ENCODE data around the gene NDUFAF7.
"Not testable (repeated sequence)": the region's sequence is repeated elsewhere in the genome, so short reads cannot be mapped to it uniquely, and the experiment has no call there.

Gene NDUFAF7

GRCh38 chr2:37231241-37232130 is at the start of gene NDUFAF7, which contains the start of gene CEBPZ:
Gene NDUFAF7 (plus strand): TSS chr2:37231658. CDS start chr2:37231706, 48 bp downstream.
Gene CEBPZ (minus strand): TSS chr2:37231596. CDS start chr2:37231567, 29 bp downstream.
- DNase-seq, result peak; percentile 88

GRCh38 chr2:37181726-37182684 is 49.5 kb upstream of the NDUFAF7 start:
- DNase-seq, result no peak

GRCh38 chr2:37188570-37188969 is 42.9 kb upstream of the NDUFAF7 start, which contains the start of gene SULT6B1:
Gene SULT6B1 (minus strand): TSS chr2:37188670. CDS start chr2:37188640, 30 bp downstream.
- DNase-seq, result no peak

- peak; percentile 40 for DNase-seq
Measured at GRCh38 chr2:37189452-37190153, 41.9 kb upstream of the NDUFAF7 start.

- DNase-seq, result no peak
Measured at GRCh38 chr2:37190290-37190689, 41.2 kb upstream of the NDUFAF7 start.

DNA sequence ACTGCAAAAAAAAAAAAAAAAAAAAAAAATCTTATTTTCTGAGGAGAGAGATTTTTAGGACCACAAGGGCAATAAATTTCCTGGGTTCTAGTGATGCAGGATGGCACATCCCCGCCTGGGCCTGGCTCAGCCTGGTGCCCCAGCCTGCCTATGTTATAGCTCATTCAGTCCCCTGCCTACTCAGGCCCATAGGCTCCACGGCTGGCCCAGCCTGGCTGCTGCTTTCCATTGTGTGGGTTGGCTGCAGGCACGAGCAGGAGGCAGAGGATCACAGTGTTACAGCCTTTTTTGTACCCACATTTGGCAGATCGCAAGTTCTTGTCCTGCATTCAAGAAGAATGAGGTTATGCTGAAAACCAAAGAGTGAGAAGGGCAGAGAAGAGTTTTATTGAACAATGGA is 40.2 kb upstream of the NDUFAF7 start:
- no peak for DNase-seq

GRCh38 chr2:37191747-37192146 is 39.7 kb upstream of the NDUFAF7 start:
- DNase-seq, result no peak

- no peak for DNase-seq
Measured at GRCh38 chr2:37192551-37192950, 38.9 kb upstream of the NDUFAF7 start.

DNA sequence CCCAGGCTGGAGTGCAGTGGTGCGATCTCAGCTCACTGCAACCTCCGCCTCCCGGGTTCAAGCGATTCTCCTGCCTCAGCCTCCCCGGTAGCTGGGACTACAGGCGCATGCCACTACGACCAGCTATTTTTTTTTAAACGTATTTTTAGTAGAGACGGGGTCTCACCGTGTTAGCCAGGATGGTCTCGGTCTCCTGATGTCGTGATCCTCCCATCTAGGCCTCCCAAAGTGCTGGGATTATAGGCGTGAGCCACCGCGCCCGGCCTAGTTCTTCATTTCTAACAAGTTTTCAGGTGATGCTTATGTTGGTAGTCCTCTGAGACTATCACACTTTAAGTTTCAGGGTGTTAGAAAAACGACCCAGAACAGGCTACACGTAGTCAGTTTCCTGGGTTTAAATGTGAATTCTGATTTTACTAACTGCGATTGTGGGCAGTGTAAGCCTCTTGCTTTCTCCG is 35.6 kb upstream of the NDUFAF7 start:
- not testable (repeated sequence) for DNase-seq

GRCh38 chr2:37196320-37197195 is 34.9 kb upstream of the NDUFAF7 start, which contains the start of gene CEBPZOS:
Gene CEBPZOS (plus strand): TSS chr2:37196496. CDS start chr2:37199705, 3,209 bp downstream.
- peak; percentile 89 for DNase-seq

DNA sequence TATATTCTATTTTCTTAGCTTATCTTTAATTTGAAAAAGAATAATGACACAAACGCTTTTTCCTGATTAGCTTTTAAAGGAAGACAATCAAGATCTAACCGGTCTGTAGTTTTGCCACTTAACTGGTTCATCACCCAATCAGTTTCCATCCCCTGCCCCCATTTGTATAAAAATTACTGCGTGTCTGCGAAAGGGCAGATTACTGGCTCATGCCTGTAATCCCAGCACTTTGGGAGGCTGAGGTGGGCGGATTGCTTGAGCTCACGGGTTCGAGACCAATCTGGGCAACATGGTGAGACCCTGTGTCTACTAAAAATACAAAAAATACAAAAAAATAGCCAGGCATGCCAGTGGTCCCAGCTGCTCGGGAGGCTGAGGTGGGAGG is 32.8 kb upstream of the NDUFAF7 start:
- no peak for DNase-seq

- DNase-seq, result no peak
Measured at GRCh38 chr2:37201208-37201607, 30.2 kb upstream of the NDUFAF7 start.

GRCh38 chr2:37201766-37202165 is 29.7 kb upstream of the NDUFAF7 start:
- no peak for DNase-seq

DNA sequence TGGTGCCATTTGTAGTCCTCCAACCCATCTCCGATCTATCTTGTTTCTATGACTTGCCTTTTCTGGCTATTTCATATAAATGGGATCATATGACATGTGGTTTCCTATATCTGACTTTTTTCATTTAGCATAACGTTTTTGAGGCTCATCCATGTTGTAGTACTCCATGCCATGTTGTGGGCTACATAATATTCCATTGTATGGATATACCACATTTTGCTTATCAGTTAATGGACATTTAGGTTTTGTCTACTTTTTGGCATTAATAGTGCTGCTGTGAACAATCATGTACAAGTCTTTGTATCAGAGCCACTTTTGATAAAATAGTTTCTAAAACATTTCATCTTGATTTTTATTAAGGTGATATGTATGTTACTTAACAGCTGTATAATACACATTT is 27.8 kb upstream of the NDUFAF7 start:
- no peak for DNase-seq

DNA sequence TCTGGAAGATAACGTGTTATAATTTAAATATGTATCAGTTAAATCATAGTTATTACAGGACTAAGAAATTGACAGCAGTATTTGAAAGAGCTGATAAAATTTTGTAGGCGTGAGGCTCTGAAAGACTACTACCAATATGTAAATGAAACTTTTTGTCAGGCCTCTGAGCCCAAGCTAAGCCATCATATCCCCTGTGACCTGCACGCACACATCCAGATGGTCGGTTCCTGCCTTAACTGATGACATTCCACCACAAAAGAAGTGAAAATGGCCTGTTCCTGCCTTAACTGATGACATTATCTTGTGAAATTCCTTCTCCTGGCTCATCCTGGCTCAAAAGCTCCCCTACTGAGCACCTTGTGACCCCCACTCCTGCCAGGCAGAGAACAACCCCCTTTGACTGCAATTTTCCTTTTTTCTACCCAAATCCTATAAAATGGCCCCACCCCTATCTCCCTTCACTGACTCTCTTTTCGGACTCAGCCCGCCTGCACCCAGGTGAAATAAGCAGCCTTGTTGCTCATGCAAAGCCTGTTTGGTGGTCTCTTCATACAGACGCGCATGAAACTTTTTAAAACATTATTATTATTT is 26.3 kb upstream of the NDUFAF7 start:
- DNase-seq, result not testable (repeated sequence)

GRCh38 chr2:37205689-37206341 is 25.6 kb upstream of the NDUFAF7 start:
- no peak for DNase-seq

- not testable (repeated sequence) for DNase-seq
Measured at GRCh38 chr2:37206760-37207159, 24.7 kb upstream of the NDUFAF7 start.

DNA sequence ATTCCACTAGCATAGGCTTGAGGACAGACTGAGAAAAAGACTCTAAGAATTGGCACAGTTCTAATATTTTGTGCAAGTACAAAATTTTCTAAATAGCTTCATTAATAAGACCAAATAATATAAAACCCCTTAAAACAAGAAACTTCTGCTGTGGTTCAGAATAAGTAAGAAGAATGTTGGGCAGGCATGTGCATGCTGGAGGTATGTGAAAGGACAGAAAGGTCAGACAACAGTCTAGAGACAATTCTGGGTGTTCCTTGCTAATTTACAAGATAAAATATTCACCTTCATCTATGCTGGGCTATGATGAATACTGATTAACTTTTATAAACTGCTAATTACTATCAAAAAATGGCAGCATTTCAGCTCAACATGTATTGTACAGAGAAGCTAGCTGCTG is 20.2 kb upstream of the NDUFAF7 start:
- no peak for DNase-seq

DNA sequence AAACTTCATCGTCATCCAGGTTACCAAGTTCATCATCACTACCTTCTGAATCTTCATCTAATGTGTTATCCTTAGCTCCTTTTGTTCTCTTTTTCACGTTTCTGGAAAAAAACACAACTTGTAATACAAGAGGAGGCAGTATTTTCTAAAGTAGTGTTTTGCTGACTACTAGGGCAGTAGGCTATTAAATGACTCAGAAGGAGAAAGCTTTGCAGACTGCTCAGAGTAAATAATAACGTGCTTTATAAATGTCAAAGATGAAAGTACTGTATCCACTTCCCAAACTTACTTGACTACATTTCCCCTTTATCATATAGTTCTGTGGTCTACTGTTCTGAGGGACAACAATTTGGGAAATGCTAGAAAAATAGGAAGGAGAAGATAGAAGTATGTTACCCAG is 19.5 kb upstream of the NDUFAF7 start:
- no peak for DNase-seq

DNA sequence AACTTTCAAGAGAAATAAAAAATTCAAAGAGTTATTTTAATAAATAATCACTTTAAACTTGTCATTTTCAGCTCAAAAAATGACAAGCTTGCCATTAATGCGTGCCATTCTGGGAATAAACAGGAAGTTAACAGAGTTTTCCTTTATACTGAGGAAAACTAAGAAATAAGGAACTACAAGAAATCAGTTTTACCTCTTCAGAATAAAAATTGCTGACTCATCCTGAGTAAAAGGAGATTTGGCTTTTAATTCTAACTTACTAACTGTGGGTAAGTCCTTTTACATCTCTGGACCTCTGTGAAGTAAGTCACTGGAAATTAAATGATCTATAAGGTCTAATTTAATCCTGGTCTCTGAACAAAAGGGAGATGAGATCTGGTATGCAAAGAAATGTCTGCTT is 16.2 kb upstream of the NDUFAF7 start:
- no peak for DNase-seq

All from CD4-positive, alpha-beta T cell treated with Interleukin-15 for 1 hour (primary cell).